ACC112 (cell line): ENCODE measurements around the gene DNAH5.

Experiments
- H2AFZ ChIP-seq: fragments of 200-600 bp; sonication (generic); one replicate; pipeline ENCODE4 v1.6.0; 2017; ENCODE audit warnings: antibody characterized with exemption, low read length; ENCODE audit not compliant: unreplicated experiment
- H3K27ac ChIP-seq: fragments of 200-600 bp; sonication (generic); 2 replicates; pipeline ENCODE4 v1.5.1; 2014; ENCODE audit warnings: low read depth, mild to moderate bottlenecking, antibody characterized with exemption, low read length, moderate library complexity
- H3K27me3 ChIP-seq: fragments of 200-600 bp; sonication (generic); 2 replicates; pipeline ENCODE4 v1.6.1; 2014; ENCODE audit warnings: mild to moderate bottlenecking, antibody characterized with exemption, low read length, moderate library complexity, mixed read lengths; ENCODE audit not compliant: insufficient read depth
- H3K36me3 ChIP-seq: fragments of 200-600 bp; sonication (generic); 2 replicates; pipeline ENCODE4 v1.6.1; 2016; ENCODE audit warnings: mild to moderate bottlenecking, antibody characterized with exemption, low read length, moderate library complexity, mixed read lengths; ENCODE audit not compliant: insufficient read depth
- H3K4me1 ChIP-seq: fragments of 200-600 bp; sonication (generic); one replicate; pipeline ENCODE4 v1.6.1; 2016; ENCODE audit warnings: low read length, mixed read lengths; ENCODE audit not compliant: insufficient read depth, unreplicated experiment, control insufficient read depth
- H3K4me3 ChIP-seq: fragments of 200-600 bp; sonication (generic); 2 replicates; pipeline ENCODE4 v1.5.1; 2014; ENCODE audit warnings: mild to moderate bottlenecking, low read depth, low read length
- H3K79me2 ChIP-seq: fragments of 200-600 bp; sonication (generic); one replicate; pipeline ENCODE4 v1.6.0; 2016; ENCODE audit warnings: low read length; ENCODE audit not compliant: control insufficient read depth, unreplicated experiment, insufficient read depth

The DNAH5 gene

GRCh38 chr5:13783726-13784125, 160.8 kb downstream of the DNAH5 start:
- H2AFZ ChIP-seq, result no peak overlapping the region
- no peak overlapping the region for H3K27ac ChIP-seq
- no peaks in the 10 kb centered on the region for H3K79me2 ChIP-seq
- no peaks in the 10 kb centered on the region for H3K4me1 ChIP-seq
- no peaks in the 10 kb centered on the region for H3K27me3 ChIP-seq
- H3K4me3 ChIP-seq, result no peak overlapping the region
- no peaks in the 10 kb centered on the region for H3K36me3 ChIP-seq

GRCh38 chr5:13780081-13780480, 164.4 kb downstream of the DNAH5 start:
- H2AFZ ChIP-seq, result no peak overlapping the region
- H3K27me3 ChIP-seq, result no peaks in the 10 kb centered on the region
- H3K4me1 ChIP-seq, result no peaks in the 10 kb centered on the region
- H3K27ac ChIP-seq, result no peak overlapping the region
- no peaks in the 10 kb centered on the region for H3K36me3 ChIP-seq
- no peak overlapping the region for H3K4me3 ChIP-seq
- H3K79me2 ChIP-seq, result no peaks in the 10 kb centered on the region

- Histone ChIP-seq H3K4me3 (no peak overlapping the region), H3K36me3 (no peaks in the 10 kb centered on the region)
These were observed 170.8 kb downstream of the DNAH5 start for GRCh38 chr5:13773649-13774048.

GRCh38 chr5:13771011-13771571, 173.4 kb downstream of the DNAH5 start:
- Histone ChIP-seq H3K27me3 (no peaks in the 10 kb centered on the region), H3K27ac (no peak overlapping the region), H3K4me3 (no peak overlapping the region), H2AFZ (no peak overlapping the region), H3K36me3 (no peaks in the 10 kb centered on the region), H3K4me1 (peaks cover 11% of the 10 kb centered on the region), H3K79me2 (no peaks in the 10 kb centered on the region)

More at GRCh38 chr5:13773649-13774048, 170.8 kb downstream of the DNAH5 start:
- Histone ChIP-seq H2AFZ (no peak overlapping the region), H3K27ac (no peak overlapping the region), H3K79me2 (no peaks in the 10 kb centered on the region), H3K27me3 (no peaks in the 10 kb centered on the region), H3K4me1 (peaks cover 11% of the 10 kb centered on the region)

- peaks cover 7% of the 10 kb centered on the region for H3K4me1 ChIP-seq
- H2AFZ ChIP-seq, result no peak overlapping the region
These were observed 178.3 kb downstream of the DNAH5 start for GRCh38 chr5:13766236-13766635.

GRCh38 chr5:13763719-13764118, 180.8 kb downstream of the DNAH5 start:
- no peaks in the 10 kb centered on the region for H3K36me3 ChIP-seq
- H3K27me3 ChIP-seq, result no peaks in the 10 kb centered on the region
- H3K27ac ChIP-seq, result no peak overlapping the region
- no peaks in the 10 kb centered on the region for H3K4me1 ChIP-seq
- H2AFZ ChIP-seq, result no peak overlapping the region
- no peak overlapping the region for H3K4me3 ChIP-seq
- no peaks in the 10 kb centered on the region for H3K79me2 ChIP-seq

More at GRCh38 chr5:13766236-13766635, 178.3 kb downstream of the DNAH5 start:
- Histone ChIP-seq H3K4me3 (no peak overlapping the region), H3K27ac (no peak overlapping the region), H3K79me2 (no peaks in the 10 kb centered on the region), H3K27me3 (no peaks in the 10 kb centered on the region), H3K36me3 (no peaks in the 10 kb centered on the region)

GRCh38 chr5:13749766-13750165, 194.7 kb downstream of the DNAH5 start:
- H2AFZ ChIP-seq, result no peak overlapping the region
- no peak overlapping the region for H3K27ac ChIP-seq
- no peak overlapping the region for H3K4me3 ChIP-seq
- H3K36me3 ChIP-seq, result no peaks in the 10 kb centered on the region
- H3K4me1 ChIP-seq, result peaks cover 10% of the 10 kb centered on the region
- no peaks in the 10 kb centered on the region for H3K27me3 ChIP-seq
- no peaks in the 10 kb centered on the region for H3K79me2 ChIP-seq

GRCh38 chr5:13746026-13746425, 198.5 kb downstream of the DNAH5 start:
- no peaks in the 10 kb centered on the region for H3K79me2 ChIP-seq
- no peaks in the 10 kb centered on the region for H3K27me3 ChIP-seq
- H3K36me3 ChIP-seq, result no peaks in the 10 kb centered on the region
- no peak overlapping the region for H3K4me3 ChIP-seq
- peak overlapping the region; percentile 37 for H3K27ac ChIP-seq
- H3K4me1 ChIP-seq, result peaks cover 10% of the 10 kb centered on the region
- H2AFZ ChIP-seq, result no peak overlapping the region

GRCh38 chr5:13745508-13745907, 199.0 kb downstream of the DNAH5 start:
- no peaks in the 10 kb centered on the region for H3K27me3 ChIP-seq
- H3K4me3 ChIP-seq, result no peak overlapping the region
- H3K79me2 ChIP-seq, result no peaks in the 10 kb centered on the region
- peaks cover 10% of the 10 kb centered on the region for H3K4me1 ChIP-seq
- H3K36me3 ChIP-seq, result no peaks in the 10 kb centered on the region
- H3K27ac ChIP-seq, result peak overlapping the region; percentile 37
- no peak overlapping the region for H2AFZ ChIP-seq

- Histone ChIP-seq H3K79me2 (no peaks in the 10 kb centered on the region), H3K4me3 (no peak overlapping the region), H3K4me1 (peaks cover 6% of the 10 kb centered on the region), H2AFZ (no peak overlapping the region), H3K36me3 (no peaks in the 10 kb centered on the region), H3K27ac (no peak overlapping the region), H3K27me3 (no peaks in the 10 kb centered on the region)
These were observed 204.0 kb downstream of the DNAH5 start for GRCh38 chr5:13740471-13740870.

GRCh38 chr5:13739479-13739878, 205.0 kb downstream of the DNAH5 start:
- Histone ChIP-seq H2AFZ (no peak overlapping the region), H3K27me3 (no peaks in the 10 kb centered on the region), H3K36me3 (no peaks in the 10 kb centered on the region), H3K4me1 (no peaks in the 10 kb centered on the region), H3K79me2 (no peaks in the 10 kb centered on the region), H3K27ac (no peak overlapping the region), H3K4me3 (no peak overlapping the region)
